Right lobe of liver (tissue), 4 donors: ENCODE data around the gene ZNF512.
"Not testable (repeated sequence)": the region's sequence is repeated elsewhere in the genome, so short reads cannot be mapped to it uniquely, and the experiment has no call there.

Experiments used
- POLR2A ChIP-seq: fragments of 450-650 bp; IDR thresholded peaks from one replicate; pipeline ENCODE4 v1.6.1; 2017; ENCODE audit warnings: antibody characterized with exemption, mild to moderate bottlenecking
- TF ChIP-seq, protein P1 (sequence below), 4 donors: fragments of 200-600 bp in 3 of 4; fragments of 450-650 bp in 1 of 4; IDR thresholded peaks; one replicate each; pipeline versions ENCODE4 v1.5.1 to v1.8.0; 2016 to 2022; ENCODE audit warnings: antibody characterized with exemption in 4 of 4, mild to moderate bottlenecking in 2 of 4
- donor health status: DM: no; HTN: no; CAD: no.
- donor health status: DM: no; HTN: no; CAD: no.
- donor health status: DM: no; HTN: yes; CAD: no.

DNA sequence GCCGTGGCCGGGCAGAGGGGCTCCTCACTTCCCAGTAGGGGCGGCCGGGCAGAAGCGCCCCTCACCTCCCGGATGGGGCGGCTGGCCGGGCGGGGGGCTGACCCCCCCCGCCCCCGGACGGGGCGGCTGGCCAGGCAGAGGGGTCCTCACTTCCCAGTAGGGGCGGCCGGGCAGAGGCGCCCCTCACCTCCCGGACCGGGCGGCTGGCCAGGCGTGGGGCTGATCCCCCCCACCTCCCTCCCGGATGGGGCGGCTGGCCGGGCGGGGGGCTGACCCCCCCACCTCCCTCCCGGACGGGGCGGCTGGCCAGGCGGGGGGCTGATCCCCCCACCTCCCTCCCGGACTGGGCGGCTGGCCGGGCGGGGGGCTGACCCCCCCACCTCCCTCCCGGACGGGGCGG lies 43.2 kb upstream of the ZNF512 start:
- TF ChIP-seq, protein P1, sequence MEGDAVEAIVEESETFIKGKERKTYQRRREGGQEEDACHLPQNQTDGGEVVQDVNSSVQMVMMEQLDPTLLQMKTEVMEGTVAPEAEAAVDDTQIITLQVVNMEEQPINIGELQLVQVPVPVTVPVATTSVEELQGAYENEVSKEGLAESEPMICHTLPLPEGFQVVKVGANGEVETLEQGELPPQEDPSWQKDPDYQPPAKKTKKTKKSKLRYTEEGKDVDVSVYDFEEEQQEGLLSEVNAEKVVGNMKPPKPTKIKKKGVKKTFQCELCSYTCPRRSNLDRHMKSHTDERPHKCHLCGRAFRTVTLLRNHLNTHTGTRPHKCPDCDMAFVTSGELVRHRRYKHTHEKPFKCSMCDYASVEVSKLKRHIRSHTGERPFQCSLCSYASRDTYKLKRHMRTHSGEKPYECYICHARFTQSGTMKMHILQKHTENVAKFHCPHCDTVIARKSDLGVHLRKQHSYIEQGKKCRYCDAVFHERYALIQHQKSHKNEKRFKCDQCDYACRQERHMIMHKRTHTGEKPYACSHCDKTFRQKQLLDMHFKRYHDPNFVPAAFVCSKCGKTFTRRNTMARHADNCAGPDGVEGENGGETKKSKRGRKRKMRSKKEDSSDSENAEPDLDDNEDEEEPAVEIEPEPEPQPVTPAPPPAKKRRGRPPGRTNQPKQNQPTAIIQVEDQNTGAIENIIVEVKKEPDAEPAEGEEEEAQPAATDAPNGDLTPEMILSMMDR (IDR thresholded peaks at IDR 0.05): not testable (repeated sequence)
- TF ChIP-seq POLR2A: not testable (repeated sequence)
